Stimulated activated CD4-positive, alpha-beta T cell treated with anti-CD3 and anti-CD28 coated beads, Interleukin-15, amount 100 ng/mL, for 1 hour (primary cell): ENCODE results near the gene FAM72B.
"Not testable (repeated sequence)": the region's sequence is repeated elsewhere in the genome, so short reads cannot be mapped to it uniquely, and the experiment has no call there.

Source experiments
- DNase-seq, 2 donors: peaks; one replicate each; pipeline ENCODE4 v3.0.0-alpha.2; 2020; ENCODE audit warnings: low read depth in 1 of 2, low spot score in 1 of 2

Gene FAM72B

DNA sequence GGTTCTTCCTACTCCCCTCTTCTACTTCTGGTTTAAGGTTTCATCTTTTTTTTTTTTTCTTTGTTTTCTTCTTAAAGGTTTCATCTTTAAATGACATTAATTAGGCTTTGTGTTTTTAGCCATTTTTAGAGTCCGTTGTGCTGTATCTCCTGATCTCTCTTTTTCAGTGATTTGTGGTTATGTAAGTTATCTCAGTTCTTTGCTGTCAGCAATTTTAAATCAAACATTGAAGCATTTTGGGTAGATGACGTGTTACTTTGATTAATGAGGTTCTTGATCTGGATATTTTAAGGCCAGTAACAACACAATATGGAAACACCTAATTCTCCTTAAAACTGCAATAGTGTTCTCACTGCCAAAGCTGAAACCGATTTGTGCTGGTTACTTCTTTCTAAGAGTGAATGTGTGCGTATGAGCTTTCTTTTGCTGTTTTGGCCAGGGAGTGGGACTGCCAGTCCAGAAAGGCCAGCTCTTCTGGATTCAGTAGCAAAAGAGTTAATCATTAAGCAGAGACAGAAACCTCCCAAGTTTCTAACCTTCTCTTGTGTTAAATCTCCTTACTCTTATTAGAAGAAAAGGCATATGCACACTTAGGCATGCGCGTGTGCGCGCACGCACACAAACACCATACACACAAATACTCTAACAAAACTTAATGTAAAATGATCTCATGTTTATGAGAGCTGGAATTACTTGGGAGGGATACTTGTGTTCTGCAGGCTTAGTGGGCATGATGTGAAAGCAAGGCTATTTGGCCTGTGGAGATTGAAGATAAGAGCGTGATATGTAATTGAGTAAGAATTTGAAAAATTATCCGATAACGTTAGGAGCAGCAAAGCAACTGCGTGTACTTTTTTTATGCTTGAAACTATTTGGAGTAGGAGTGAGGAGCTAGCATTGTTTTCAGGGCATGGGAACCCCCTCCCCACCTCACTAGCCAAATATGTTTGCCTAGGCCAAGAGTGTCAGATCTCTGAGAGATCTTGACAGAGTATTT, 17.1 kb upstream of the FAM72B start:
- DNase-seq, result not testable (repeated sequence)

DNA sequence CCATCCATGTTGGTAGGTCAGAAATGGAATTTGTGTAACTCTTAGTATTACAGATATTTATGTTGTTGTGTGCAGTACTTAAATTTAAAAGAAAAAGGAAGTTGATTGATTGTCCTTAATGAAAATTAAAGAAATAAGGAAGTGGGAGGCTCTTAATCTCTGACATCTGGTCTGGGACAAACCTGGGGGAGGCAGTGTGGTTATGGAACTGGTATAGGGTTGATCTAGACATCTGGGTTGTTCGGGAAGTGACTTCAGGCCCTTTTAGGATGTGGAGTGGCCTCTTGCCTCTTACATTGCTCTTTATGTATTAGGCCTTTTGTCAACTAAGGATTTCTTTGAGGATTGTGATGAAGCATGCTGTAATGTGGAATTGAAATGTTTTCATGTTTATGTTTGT, 16.1 kb upstream of the FAM72B start:
- not testable (repeated sequence) for DNase-seq

DNA sequence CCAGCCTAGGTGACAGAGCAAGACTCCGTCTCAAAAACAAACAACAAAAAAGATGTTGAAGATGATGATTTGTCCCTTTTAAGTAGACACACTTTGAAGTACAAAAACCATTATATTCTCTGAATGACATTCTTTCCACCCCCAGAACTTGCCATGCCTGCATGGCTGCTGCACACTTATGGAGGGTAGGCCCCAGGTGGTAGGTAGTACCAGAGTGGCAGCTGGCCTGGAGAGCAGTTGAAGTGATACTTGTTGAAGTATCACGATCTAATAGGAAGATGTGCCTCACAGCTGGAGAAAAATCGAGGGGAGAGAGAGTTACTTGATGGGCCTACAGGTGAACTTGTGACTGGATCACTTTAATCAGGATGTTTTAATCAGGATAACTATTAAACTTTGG, 15.6 kb upstream of the FAM72B start:
- not testable (repeated sequence) for DNase-seq

DNA sequence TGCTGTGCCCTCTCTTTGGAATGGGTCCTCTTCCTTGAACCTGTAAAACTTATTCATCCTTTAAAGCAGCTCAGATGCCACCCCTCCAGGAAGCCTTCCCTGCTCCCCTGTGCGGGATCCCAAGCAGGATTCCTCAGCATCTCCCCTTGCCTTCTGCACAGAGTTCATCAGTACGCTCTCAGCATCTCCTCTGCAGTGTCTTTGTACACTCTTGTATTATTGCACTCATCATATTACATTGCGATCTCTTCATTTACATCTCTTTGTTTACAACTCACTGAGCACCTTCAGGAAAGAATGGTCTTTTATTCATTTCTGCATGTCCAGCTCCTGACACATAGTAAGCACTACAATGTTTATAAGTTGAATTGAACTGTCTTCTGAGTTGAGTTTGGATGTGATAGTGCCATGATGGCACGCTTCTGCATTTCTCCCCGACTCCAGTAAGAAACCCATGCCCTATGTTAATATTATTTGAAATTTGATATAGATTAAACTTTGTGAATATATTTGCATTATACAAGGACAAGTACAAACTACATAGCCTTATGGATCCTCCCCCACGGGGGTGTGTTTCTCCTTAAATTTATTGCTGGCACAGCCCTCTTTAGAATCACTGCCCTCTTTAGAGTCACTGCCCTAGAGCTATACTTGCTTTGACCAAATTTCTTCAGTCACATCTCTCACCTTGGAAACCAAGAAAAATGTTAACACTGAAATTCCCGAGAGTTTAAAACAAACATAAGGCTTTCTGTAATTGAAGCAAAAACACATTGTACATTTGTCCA, 13.1 kb upstream of the FAM72B start:
- DNase-seq, result not testable (repeated sequence)

DNA sequence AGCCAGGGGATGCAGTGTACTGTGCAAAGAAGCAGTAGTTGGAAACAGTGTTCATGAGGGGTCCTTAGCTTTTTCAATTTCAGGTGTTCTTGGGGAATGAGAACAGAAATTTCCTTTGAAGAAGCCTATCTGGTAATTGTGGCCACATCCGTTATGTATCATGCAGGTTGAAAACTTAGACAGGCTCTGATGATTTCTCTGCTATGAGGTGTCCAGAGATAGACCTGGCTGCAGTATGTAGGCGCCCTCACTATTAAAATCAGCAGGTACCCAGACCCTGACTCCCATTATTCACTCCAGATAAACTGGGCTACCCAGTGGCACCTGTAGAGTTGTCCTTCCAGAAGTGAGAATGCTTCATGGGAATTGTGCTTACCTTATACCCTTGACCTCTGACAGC, 8.4 kb upstream of the FAM72B start:
- DNase-seq, result not testable (repeated sequence)

DNA sequence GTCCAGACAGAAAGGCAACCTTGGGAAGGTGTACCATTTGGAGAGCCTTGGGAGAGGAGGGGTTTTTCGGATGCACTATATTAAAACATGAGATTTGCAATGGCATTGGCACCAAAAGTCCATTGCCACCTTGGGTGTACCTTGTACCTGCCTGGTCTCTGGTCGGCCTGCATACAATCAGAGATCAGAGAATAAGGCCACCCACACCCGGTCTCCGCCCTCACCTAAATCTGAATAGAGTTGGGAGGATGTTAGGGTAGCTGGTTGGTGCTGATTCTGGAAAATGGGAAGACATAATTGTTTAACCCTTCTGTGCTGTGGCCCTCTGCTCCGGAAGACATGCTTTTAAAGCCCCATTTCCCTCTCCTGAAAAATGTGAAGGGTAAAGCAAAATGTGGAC, 3.8 kb upstream of the FAM72B start:
- not testable (repeated sequence) for DNase-seq

DNA sequence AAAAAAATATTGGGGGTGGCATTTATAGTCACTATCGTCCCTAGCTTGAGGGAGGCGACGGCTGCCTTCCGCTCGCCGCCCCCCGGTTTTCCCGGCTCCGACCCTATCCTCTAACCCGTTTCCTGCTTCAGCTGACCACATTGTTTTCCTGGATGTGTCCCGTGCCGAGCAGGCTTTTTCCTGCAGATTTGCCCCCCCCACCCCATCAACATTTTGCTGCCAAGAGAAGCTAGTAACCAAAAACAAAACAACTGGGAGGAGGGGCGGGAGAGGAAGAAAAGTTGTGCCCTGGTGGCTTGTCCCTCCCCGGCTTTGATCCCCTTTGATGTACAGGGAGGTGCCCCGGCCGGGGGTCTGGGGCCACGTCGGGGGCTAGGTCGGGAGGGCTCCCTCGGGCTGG, 2.1 kb upstream of the FAM72B start:
- not testable (repeated sequence) for DNase-seq

DNA sequence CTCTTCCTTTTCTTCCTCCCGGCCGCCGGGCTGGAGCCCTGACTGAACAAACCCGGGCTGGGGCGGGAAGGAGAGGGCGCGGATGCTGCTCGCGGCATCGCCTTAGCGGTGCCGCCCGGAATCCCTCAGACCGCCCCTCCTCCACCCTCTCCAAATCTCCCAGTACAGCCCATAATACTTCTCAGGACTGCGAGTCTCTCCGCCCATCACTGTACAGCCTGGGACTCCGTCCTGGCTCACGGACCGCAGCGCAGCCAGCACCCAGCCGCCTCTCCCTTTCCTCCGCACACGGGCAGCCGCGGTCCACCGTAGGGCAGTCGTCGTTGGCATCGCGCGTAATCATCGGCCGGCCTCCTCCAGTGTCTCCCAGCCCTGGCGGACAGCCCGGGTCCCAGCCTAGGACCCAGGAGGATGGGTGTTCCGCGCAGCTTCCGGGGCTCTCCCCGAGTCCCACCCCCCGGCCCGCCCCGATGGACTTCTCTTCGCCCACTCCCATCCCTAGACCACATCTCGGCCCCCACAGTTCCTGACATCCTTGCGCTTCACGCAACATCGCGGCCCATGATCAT, 1.1 kb upstream of the FAM72B start:
- DNase-seq, result not testable (repeated sequence)

DNA sequence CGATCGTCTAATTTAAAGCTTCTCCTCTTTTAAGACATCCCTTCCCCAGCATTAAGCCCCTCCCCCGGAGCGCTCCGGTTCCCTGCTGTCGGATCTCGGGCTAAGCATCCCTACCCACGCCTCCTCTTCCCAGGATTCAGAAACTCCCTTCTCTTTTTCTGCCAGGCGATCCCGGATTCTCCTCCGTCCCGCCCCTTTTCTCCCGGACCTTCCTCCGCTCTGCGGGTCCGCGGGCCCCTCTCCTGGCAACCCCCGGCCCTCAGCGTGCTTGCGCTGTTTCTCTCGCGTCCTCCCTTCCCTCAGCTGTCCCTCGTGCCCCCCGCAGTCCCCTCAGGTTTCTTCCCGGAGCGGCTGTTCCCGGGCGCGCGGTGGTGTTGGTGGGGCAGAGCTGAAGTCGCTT, 273 bp downstream of the FAM72B start:
- DNase-seq, result not testable (repeated sequence)

DNA sequence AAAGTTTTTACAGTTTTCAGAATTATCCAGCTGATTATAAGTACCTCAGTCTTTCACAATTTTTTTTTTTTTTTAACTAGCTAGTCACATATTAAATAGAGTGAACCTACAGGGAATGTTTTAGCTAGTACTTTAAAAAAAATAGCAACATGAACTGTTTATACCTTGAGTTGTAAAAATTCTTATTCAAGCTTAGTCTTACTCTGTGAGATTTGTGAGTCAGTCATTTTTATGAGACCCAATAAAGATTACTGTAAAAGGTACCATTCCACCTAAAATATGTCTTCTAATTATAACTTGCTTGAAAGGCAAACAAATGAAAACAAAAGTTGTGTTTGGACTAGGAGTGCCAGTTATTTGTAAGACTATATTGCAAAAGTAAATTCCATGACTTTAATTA, 5.9 kb downstream of the FAM72B start:
- not testable (repeated sequence) for DNase-seq

DNA sequence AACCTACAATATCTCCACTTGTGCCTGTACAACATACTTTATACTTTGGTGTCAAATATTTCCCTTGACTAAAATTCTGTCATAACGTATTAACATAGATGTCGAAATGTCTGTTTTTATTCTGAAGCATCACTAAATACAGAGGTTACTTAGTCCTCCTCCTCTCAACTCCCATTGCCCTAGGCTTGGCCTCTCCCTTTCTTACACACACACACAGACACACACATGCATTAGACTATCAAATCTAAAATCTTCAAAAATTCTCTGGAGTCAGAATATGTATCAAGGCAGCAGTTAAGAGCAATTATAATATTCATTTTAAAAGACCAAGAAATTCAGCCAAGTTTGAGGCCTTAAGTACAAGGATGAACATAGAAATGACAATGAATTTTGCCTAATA, 7.5 kb downstream of the FAM72B start:
- not testable (repeated sequence) for DNase-seq

DNA sequence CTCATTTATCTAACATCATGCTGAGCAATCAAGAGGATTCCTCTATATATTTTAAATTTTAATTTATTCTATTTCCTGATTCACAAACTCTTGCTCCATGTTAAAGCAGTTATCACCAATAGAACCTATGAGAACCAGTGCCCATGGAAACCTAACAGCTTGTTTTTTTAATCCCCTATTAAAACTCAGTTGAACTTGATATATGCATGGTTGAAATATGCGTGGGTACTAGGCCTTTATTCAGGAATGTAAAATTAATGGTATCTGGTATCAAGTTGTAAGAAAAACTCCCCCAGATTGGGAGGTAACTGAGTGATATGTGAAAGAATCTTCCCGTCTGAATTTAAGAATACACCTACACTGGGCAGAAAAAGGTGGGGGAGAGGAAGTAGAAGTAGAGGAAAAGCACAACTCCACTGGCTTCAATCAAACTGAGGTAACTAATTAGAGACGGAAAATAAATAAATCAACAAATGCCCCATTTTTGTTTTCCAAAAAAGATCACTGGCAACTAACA, 15.9 kb downstream of the FAM72B start:
- DNase-seq, result not testable (repeated sequence)

DNA sequence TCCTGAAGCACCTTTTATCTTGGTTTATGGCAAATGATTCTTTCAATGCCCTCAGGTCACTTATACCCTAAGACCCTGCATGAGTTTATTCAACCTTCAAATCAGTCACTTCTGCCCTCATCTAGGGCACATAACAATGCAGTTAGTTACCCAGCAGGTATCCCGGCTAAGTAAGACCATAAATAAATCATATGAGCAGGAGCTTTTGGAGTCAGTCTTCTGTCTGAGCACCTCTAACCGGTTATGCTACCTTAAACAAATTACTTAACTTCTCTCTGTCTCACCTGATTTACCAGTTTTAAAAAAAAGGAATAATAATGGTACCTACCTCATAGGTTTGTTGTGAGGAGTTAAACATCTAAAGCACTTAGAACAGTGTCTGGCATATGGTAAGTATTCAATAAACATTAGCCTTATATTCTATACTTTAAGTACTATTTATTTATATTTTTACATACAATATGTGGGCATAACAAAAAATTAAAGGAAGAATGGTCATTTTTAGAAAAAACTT, 16.9 kb downstream of the FAM72B start:
- DNase-seq, result not testable (repeated sequence)

DNA sequence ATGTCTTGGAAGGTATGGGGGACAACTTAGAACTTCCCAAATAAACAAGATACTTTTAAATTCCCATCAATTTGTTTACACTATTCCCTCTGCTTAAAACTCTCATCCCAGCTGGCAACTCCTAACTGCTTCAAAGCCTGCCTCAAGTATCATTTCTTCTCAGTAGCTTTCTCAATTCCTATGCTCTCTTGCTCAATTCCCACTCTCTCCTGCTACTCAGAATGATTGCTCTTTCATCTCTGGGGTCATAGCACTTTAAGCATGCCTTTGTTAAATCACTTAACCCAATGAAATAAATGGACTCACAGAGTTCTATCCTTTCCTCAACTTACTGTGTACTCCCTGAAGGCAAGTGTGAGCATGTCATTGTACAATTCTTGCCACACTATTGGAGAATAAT, 18.8 kb downstream of the FAM72B start:
- not testable (repeated sequence) for DNase-seq

DNA sequence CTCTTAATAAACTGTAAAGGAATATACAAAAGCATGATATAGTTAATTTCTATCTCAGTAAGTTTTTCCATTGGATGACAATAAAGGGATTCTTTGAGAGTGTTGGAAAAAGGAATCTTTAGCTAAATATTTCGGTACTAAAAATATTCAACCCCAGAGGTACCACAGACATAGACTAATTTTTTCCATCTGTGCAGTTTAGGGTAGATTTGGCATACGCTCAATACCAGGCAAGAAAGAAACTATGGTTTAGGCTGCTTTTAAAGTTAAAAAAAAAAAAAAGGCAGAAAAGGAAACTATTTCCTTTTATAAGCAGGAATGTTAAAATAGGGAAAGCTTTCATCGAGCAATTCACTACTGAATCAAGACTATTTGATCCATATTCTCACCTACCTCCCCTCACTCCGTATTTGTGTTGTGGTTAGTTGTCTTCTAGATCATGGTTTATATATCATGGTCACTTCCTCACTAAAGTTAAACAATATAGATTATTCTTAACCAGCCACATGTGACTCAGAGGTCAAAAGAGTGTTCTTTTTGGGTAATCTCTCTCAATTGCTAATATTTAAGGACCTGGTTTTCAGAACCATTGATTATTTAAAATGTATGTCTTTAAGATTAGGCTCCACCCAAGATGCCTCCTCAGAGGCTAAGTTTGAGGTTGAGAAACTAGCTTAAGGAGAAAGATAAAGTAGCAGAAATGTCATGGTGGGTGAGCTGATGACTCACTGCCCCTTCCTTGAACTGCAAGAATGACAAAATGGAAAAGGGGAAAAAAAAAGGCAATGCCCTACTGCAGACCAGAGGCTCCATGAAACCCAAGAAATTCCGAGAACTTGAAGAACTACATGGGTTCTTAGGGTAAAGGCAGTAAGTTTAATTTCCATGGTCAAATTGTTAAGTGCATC, 20.0 kb downstream of the FAM72B start:
- not testable (repeated sequence) for DNase-seq

DNA sequence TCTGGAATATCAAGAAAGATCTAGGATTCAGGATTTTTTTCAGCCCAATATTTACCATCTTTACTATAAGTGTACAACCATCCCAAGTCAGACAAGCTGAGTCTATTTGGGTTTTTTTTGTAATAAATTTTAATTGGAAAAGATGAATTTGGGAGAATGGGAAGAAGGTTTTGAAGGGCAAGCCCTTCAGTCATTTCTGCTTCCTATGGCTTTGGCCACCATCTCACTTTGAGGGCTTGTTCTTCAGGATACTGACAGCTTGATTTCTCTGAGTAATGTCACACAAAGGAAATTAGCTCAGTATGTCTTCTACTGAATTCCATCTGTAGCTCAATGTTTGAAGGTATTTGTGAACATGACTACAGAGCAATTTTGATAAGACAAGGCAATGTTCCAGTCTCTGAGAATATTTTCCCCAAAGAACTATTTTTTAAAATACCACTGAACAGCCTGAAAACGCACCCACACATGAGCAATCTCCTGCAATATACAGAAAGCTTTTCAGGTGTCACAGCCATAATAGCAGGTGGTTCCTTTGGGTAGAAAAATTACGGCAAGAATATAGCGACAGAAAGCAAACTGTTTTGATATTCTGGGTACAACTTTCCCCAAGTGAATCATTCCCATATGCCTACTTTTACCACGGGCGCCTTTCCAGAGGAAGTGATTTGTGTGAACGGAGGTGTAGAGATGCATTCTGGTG, 22.8 kb downstream of the FAM72B start:
- DNase-seq, result not testable (repeated sequence)

DNA sequence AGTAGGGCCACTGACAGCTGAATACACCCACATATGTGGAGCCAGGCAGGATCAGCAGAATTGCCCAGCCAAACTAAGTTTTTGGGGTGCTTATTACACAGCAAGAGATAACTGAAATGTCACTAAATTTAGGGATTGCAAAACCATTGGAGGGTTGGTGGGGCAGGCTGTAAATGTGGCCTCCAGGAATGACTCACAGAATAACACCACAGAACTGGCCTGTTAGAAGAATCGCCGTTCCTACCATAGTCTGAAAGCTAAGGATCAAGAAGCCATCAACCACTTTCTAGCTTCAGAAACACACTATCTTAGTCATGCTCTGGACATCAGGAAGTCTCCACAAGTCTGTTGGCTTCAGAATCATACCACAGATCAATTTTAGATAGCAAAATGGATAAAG, 24.0 kb downstream of the FAM72B start:
- DNase-seq, result not testable (repeated sequence)

DNA sequence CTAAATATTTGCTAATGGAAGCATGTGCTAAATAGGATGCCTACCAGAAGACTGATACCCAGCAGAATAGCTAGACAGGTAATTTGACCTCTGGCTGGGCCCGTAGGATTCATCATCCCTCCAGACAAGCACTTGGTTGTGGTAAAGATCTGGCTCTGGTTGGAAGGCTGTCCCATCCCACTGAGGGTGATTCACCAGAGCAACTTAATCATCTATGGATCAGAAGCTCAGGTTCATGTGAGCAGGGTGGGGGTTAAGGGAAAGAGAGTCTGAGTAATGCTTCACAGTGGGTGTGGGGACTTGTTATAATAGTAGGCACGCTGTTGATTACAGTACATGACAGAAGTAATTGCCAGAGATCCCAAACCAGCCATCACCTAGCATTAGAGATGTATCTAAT, 26.5 kb downstream of the FAM72B start:
- not testable (repeated sequence) for DNase-seq

DNA sequence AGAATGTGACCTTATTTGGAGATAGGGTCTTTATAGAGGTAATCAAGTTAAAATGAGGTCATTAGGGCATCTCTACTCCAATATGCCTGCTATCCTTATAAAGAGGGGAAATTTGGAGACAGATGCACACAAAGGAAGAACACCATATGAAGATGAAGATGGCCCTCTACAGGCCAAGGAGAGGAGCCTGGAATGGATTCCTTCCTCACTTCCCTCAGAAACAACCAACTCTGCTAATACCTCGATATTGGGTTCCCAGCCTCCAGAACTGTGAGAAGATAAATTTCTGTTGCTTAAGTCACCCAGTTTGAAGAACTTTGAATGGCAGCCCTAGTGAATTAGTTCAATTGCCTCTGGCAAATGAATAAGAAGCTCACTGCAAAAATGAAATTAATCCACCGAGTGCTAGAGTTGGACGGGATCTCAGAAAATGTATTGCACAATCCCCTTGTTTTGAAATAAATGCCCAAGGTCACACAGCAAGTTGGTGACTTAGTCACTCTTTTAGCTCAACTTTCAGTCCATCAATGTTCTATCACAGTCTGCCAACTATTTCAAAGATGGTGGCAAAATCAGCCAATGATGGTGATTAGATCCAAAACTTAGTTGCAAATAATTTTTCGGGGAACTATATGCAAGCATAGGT, 27.1 kb downstream of the FAM72B start:
- DNase-seq, result not testable (repeated sequence)
